Measurements from ENCODE around the gene MRGPRX3.

GRCh38 chr11:18100926-18101656 lies 31.3 kb upstream of the MRGPRX3 start:
- no peak for TF ChIP-seq CTCF (IDR thresholded peaks at IDR 0.05)
- TF ChIP-seq POLR2A (IDR thresholded peaks at IDR 0.05) = no peak
